Mononuclear cell (primary cell): ENCODE data around the gene SYT11. TPM values are rescaled to one million over a fixed set of nuclear protein-coding genes. Genes with fewer than 3 reads are reported as not detected.
A peak's percentile ranks its signal among the peaks of the same experiment; 100 is the strongest.
"Not testable (repeated sequence)": the region's sequence is repeated elsewhere in the genome, so short reads cannot be mapped to it uniquely, and the experiment has no call there.

Source experiments
- H3K27me3 ChIP-seq: 2 replicates; pipeline ENCODE4 v1.6.0; 2011; ENCODE audit warnings: low read length, control low read depth; ENCODE audit not compliant: insufficient read depth
- H3K4me1 ChIP-seq: 2 replicates; pipeline ENCODE4 v1.5.1; 2011; ENCODE audit warnings: mild to moderate bottlenecking, low read length, control low read depth; ENCODE audit not compliant: insufficient read depth
- H3K4me3 ChIP-seq: 2 replicates; pipeline ENCODE4 v1.5.1; 2011; ENCODE audit warnings: mild to moderate bottlenecking, low read length, moderate library complexity
- H3K9me3 ChIP-seq: 2 replicates; pipeline ENCODE4 v1.5.1; 2011; ENCODE audit warnings: low read depth, mild to moderate bottlenecking, control low read depth, low read length
- total RNA-seq: library from RNA; depleted of rRNA; stranded (reverse); fragments of >200 nt; gene quantifications from one replicate; pipeline ENCODE4 v1.2.3, GENCODE V29; 2012

The SYT11 gene
- total RNA-seq, 1 donor = 12.0 TPM

- Histone ChIP-seq H3K9me3 (no peaks in the 10 kb centered on the region), H3K4me1 (peaks cover 4% of the 10 kb centered on the region), H3K27me3 (no peaks in the 10 kb centered on the region), H3K4me3 (no peak overlapping the region)
Observed at GRCh38 chr1:155904261-155904660, 44.9 kb downstream of the SYT11 start.

- peak overlapping the region; percentile 88 for H3K4me3 ChIP-seq
- H3K9me3 ChIP-seq = no peaks in the 10 kb centered on the region
- peaks cover 25% of the 10 kb centered on the region for H3K4me1 ChIP-seq
- H3K27me3 ChIP-seq = no peaks in the 10 kb centered on the region
Observed at GRCh38 chr1:155909894-155910293, 50.5 kb downstream of the SYT11 start.

GRCh38 chr1:155910621-155911121, 51.3 kb downstream of the SYT11 start:
- peaks cover 25% of the 10 kb centered on the region for H3K4me1 ChIP-seq
- no peaks in the 10 kb centered on the region for H3K27me3 ChIP-seq
- no peaks in the 10 kb centered on the region for H3K9me3 ChIP-seq
- peak overlapping the region; percentile 88 for H3K4me3 ChIP-seq

- Histone ChIP-seq H3K27me3 (no peaks in the 10 kb centered on the region), H3K4me1 (peaks cover 25% of the 10 kb centered on the region), H3K4me3 (peak within 1 kb of the TSS; percentile 88), H3K9me3 (no peaks in the 10 kb centered on the region)
Observed at GRCh38 chr1:155911156-155912055, 52.0 kb downstream of the SYT11 start, which contains the start of gene RIT1. TSS of gene RIT1 (minus strand) at chr1:155911349. CDS start at chr1:155910761, 588 bp downstream.

GRCh38 chr1:155912056-155912536, 52.7 kb downstream of the SYT11 start:
- Histone ChIP-seq H3K4me1 (peaks cover 25% of the 10 kb centered on the region), H3K4me3 (no peak overlapping the region), H3K9me3 (no peaks in the 10 kb centered on the region), H3K27me3 (no peaks in the 10 kb centered on the region)

GRCh38 chr1:155913969-155914757, 54.8 kb downstream of the SYT11 start:
- H3K4me1 ChIP-seq = peaks cover 21% of the 10 kb centered on the region
- H3K27me3 ChIP-seq = no peaks in the 10 kb centered on the region
- no peaks in the 10 kb centered on the region for H3K9me3 ChIP-seq
- H3K4me3 ChIP-seq = no peak overlapping the region

GRCh38 chr1:155918660-155919059, 59.3 kb downstream of the SYT11 start:
- Histone ChIP-seq H3K27me3 (no peaks in the 10 kb centered on the region), H3K4me1 (no peaks in the 10 kb centered on the region), H3K9me3 (no peaks in the 10 kb centered on the region), H3K4me3 (no peak overlapping the region)

GRCh38 chr1:155919801-155920200, 60.4 kb downstream of the SYT11 start:
- H3K9me3 ChIP-seq = no peaks in the 10 kb centered on the region
- H3K27me3 ChIP-seq = no peaks in the 10 kb centered on the region
- H3K4me1 ChIP-seq = no peaks in the 10 kb centered on the region
- no peak overlapping the region for H3K4me3 ChIP-seq

GRCh38 chr1:155920717-155921116, 61.4 kb downstream of the SYT11 start:
- H3K27me3 ChIP-seq = no peaks in the 10 kb centered on the region
- no peaks in the 10 kb centered on the region for H3K9me3 ChIP-seq
- H3K4me1 ChIP-seq = no peaks in the 10 kb centered on the region
- no peak overlapping the region for H3K4me3 ChIP-seq

GRCh38 chr1:155925506-155925905, 66.1 kb downstream of the SYT11 start:
- H3K4me1 ChIP-seq = no peaks in the 10 kb centered on the region
- no peaks in the 10 kb centered on the region for H3K27me3 ChIP-seq
- no peak overlapping the region for H3K4me3 ChIP-seq
- no peaks in the 10 kb centered on the region for H3K9me3 ChIP-seq

- Histone ChIP-seq H3K27me3 (no peaks in the 10 kb centered on the region), H3K4me3 (no peak overlapping the region), H3K9me3 (no peaks in the 10 kb centered on the region), H3K4me1 (peaks cover 31% of the 10 kb centered on the region)
Observed at GRCh38 chr1:155929057-155929456, 69.7 kb downstream of the SYT11 start.

GRCh38 chr1:155930725-155931124, 71.4 kb downstream of the SYT11 start:
- not testable (repeated sequence) for H3K4me3 ChIP-seq, H3K27me3 ChIP-seq, H3K9me3 ChIP-seq
- peaks cover 39% of the 10 kb centered on the region for H3K4me1 ChIP-seq

- Histone ChIP-seq H3K4me3 (no peak overlapping the region), H3K4me1 (peaks cover 39% of the 10 kb centered on the region), H3K9me3 (no peaks in the 10 kb centered on the region), H3K27me3 (no peaks in the 10 kb centered on the region)
Observed at GRCh38 chr1:155931332-155932038, 72.1 kb downstream of the SYT11 start.

- Histone ChIP-seq H3K4me3 (no peak overlapping the region), H3K27me3 (no peaks in the 10 kb centered on the region), H3K4me1 (peaks cover 39% of the 10 kb centered on the region)
Observed at GRCh38 chr1:155932081-155932480, 72.7 kb downstream of the SYT11 start.

More at GRCh38 chr1:155932081-155932480, 72.7 kb downstream of the SYT11 start:
- no peaks in the 10 kb centered on the region for H3K9me3 ChIP-seq
